HEK293 (cell line): ENCODE results near the gene DNAJC6.

ENCODE experiments used
- CTCF ChIA-PET: fragments of 350-600 bp; formaldehyde crosslinking; extraction: SDS; loops from one replicate; lab custom pipeline; 2021; ENCODE audit warnings: antibody characterized with exemption; lab: Yijun Ruan, JAX
- POLR2A ChIA-PET: fragments of 300-600 bp; formaldehyde crosslinking; extraction: SDS; loops from one replicate; lab custom pipeline; 2020; ENCODE audit warnings: antibody characterized with exemption, inconsistent platforms; lab: Yijun Ruan, JAX
- H3K27ac ChIP-seq: fragments of 200-500 bp; sonication (Bioruptor generic); 2 replicates; pipeline ENCODE4 v1.5.1; 2014; ENCODE audit warnings: low read depth, low read length, control low read depth, inconsistent platforms; ENCODE audit errors: extremely low read depth
- H3K36me3 ChIP-seq, 2 experiments: fragments of 200-500 bp in 1 of 2; sonication (Bioruptor generic) in 1 of 2; 1 replicate in 1 of 2; 2 replicates in 1 of 2; pipeline ENCODE4 v1.5.1; 2014 to 2017; ENCODE audit warnings: inconsistent platforms in 2 of 2, low read length in 2 of 2; ENCODE audit not compliant: control insufficient read depth in 2 of 2, insufficient read depth in 1 of 2
- H3K4me1 ChIP-seq: fragments of 200-500 bp; sonication (Bioruptor generic); 2 replicates; pipeline ENCODE4 v1.5.1; 2014; ENCODE audit warnings: mild to moderate bottlenecking, low read length, inconsistent platforms; ENCODE audit not compliant: control insufficient read depth, insufficient read depth
- H3K4me3 ChIP-seq: 2 replicates; pipeline ENCODE4 v1.5.1; 2011; ENCODE audit warnings: low read depth, mild to moderate bottlenecking, control low read depth, low read length, moderate library complexity
- H3K9me3 ChIP-seq: fragments of 200-500 bp; sonication (Bioruptor generic); 2 replicates; pipeline ENCODE4 v1.5.1; 2014; ENCODE audit warnings: low read depth, low read length, inconsistent platforms; ENCODE audit not compliant: control insufficient read depth, insufficient read depth
- ELK4 ChIP-seq: IDR thresholded peaks from 2 replicates; pipeline ENCODE4 v1.6.1; 2011; ENCODE audit warnings: mild to moderate bottlenecking, low read depth, low read length, borderline replicate concordance
- GLIS2 ChIP-seq: fragments of 450-650 bp; formaldehyde crosslinking; IDR thresholded peaks from 2 replicates; pipeline ENCODE4 v1.5.1; 2016; ENCODE audit warnings: missing biosample characterization, missing genetic modification characterization
- KLF16 ChIP-seq: fragments of 450-650 bp; formaldehyde crosslinking; IDR thresholded peaks from 2 replicates; pipeline ENCODE4 v1.5.1; 2017; ENCODE audit warnings: missing biosample characterization, missing genetic modification characterization
- KLF17 ChIP-seq: fragments of 450-650 bp; formaldehyde crosslinking; IDR thresholded peaks from 2 replicates; pipeline ENCODE4 v1.5.1; 2016; ENCODE audit warnings: missing biosample characterization, missing genetic modification characterization
- KLF7 ChIP-seq: fragments of 450-650 bp; formaldehyde crosslinking; IDR thresholded peaks from 2 replicates; pipeline ENCODE4 v1.5.1; 2016; ENCODE audit warnings: missing biosample characterization, missing genetic modification characterization, borderline replicate concordance
- PRDM1 ChIP-seq: fragments of 450-650 bp; formaldehyde crosslinking; IDR thresholded peaks from 2 replicates; pipeline ENCODE4; 2016; ENCODE audit warnings: missing biosample characterization, missing genetic modification characterization
- ZBTB10 ChIP-seq: fragments of 450-650 bp; formaldehyde crosslinking; IDR thresholded peaks from 2 replicates; pipeline ENCODE4 v1.5.1; 2016; ENCODE audit warnings: missing biosample characterization, missing genetic modification characterization
- ZBTB11 ChIP-seq: fragments of 450-650 bp; formaldehyde crosslinking; conservative IDR thresholded peaks from 2 replicates; pipeline ENCODE4 v1.5.1; 2016; ENCODE audit warnings: low read depth, missing biosample characterization, missing genetic modification characterization
- ZBTB17 ChIP-seq: fragments of 450-650 bp; formaldehyde crosslinking; IDR thresholded peaks from 2 replicates; pipeline ENCODE4 v1.5.1; 2016; ENCODE audit warnings: missing biosample characterization, missing genetic modification characterization
- ZBTB21 ChIP-seq: fragments of 450-650 bp; formaldehyde crosslinking; IDR thresholded peaks from 2 replicates; pipeline ENCODE4 v1.5.1; 2017; ENCODE audit warnings: missing biosample characterization, missing genetic modification characterization
- ZBTB44 ChIP-seq: fragments of 450-650 bp; IDR thresholded peaks from 2 replicates; pipeline ENCODE4 v1.5.1; 2018; ENCODE audit warnings: missing biosample characterization, mild to moderate bottlenecking, missing genetic modification characterization
- ZNF16 ChIP-seq: fragments of 450-650 bp; formaldehyde crosslinking; IDR thresholded peaks from 2 replicates; pipeline ENCODE4 v1.5.1; 2016; ENCODE audit warnings: low read depth, missing biosample characterization, missing genetic modification characterization
- ZNF202 ChIP-seq: fragments of 450-650 bp; formaldehyde crosslinking; IDR thresholded peaks from 2 replicates; pipeline ENCODE4 v1.5.1; 2016; ENCODE audit warnings: missing biosample characterization, missing genetic modification characterization, borderline replicate concordance
- ZNF274 ChIP-seq, 2 experiments: fragments of 200-500 bp in 1 of 2; fragments of 450-650 bp in 1 of 2; sonication (Bioruptor generic) in 1 of 2; formaldehyde crosslinking in 1 of 2; IDR thresholded peaks; 2 replicates each; pipeline versions ENCODE4 v1.5.1 to v1.6.1; 2014 to 2016; ENCODE audit warnings: borderline replicate concordance in 1 of 2, inconsistent platforms in 1 of 2, low read length in 1 of 2, missing biosample characterization in 1 of 2, missing genetic modification characterization in 1 of 2
- ZNF280C ChIP-seq: fragments of 450-650 bp; formaldehyde crosslinking; IDR thresholded peaks from 2 replicates; pipeline ENCODE4 v1.5.1; 2016; ENCODE audit warnings: missing biosample characterization, missing genetic modification characterization
- ZNF394 ChIP-seq: fragments of 450-650 bp; formaldehyde crosslinking; IDR thresholded peaks from 2 replicates; pipeline ENCODE4 v1.5.1; 2016; ENCODE audit warnings: missing biosample characterization, missing genetic modification characterization, mild to moderate bottlenecking, moderate library complexity, borderline replicate concordance
- ZNF510 ChIP-seq: fragments of 450-650 bp; formaldehyde crosslinking; IDR thresholded peaks from 2 replicates; pipeline ENCODE4 v1.5.1; 2018; ENCODE audit warnings: mild to moderate bottlenecking, missing genetic modification characterization, missing biosample characterization; ENCODE audit not compliant: insufficient replicate concordance
- ZNF571 ChIP-seq: fragments of 450-650 bp; formaldehyde crosslinking; IDR thresholded peaks from 2 replicates; pipeline ENCODE4 v1.5.0; 2017; ENCODE audit warnings: missing biosample characterization, missing genetic modification characterization
- ZNF600 ChIP-seq: fragments of 450-650 bp; formaldehyde crosslinking; IDR thresholded peaks from 2 replicates; pipeline ENCODE4 v1.5.1; 2016; ENCODE audit warnings: missing biosample characterization, missing genetic modification characterization
- ZSCAN18 ChIP-seq: fragments of 450-650 bp; formaldehyde crosslinking; IDR thresholded peaks from 2 replicates; pipeline ENCODE4 v1.5.1; 2016; ENCODE audit warnings: missing biosample characterization, missing genetic modification characterization
- ZSCAN30 ChIP-seq: fragments of 450-650 bp; IDR thresholded peaks from 2 replicates; pipeline ENCODE4 v1.5.1; 2018; ENCODE audit warnings: missing biosample characterization, mild to moderate bottlenecking, missing genetic modification characterization, moderate library complexity

The DNAJC6 gene

GRCh38 chr1:65420590-65421350 is 111.4 kb downstream of the DNAJC6 start, which contains the start of the genes LEPR and LEPROT:
Gene LEPR (plus strand): TSS chr1:65420668. CDS start chr1:65565566, 144,898 bp downstream.
Gene LEPROT (plus strand): TSS chr1:65420668. CDS start chr1:65420725, 57 bp downstream.
- CTCF ChIA-PET: interaction anchor here (0.7 to 1.3 kb wide), 3 partner anchors 185 to 267 kb away, joined by 3 to 5 read pairs (median 5); no protein-coding TSS in a partner anchor
- no peaks in the 10 kb centered on the region for H3K4me1 ChIP-seq
- H3K27ac ChIP-seq: peak within 1 kb of the TSS; percentile 90
- H3K9me3 ChIP-seq: no peaks in the 10 kb centered on the region
- H3K4me3 ChIP-seq: peak within 1 kb of the TSS; percentile 90
- peaks cover 0 to 8% of the 10 kb centered on the region in 2 experiments; a peak in 1 of 3 replicates for H3K36me3 ChIP-seq
- POLR2A ChIA-PET: interaction anchor here (0.6 to 1.5 kb wide), 11 partner anchors 9 to 346 kb away, joined by 3 to 9 read pairs (median 5); partner anchors contain the start of gene DNAJC6
- TF ChIP-seq ZNF16: 0 out of 2 replicates have a peak, but pooled peaks have one; percentile 38
- TF ChIP-seq GLIS2: peak; percentile 91
- no peak for TF ChIP-seq ZNF202 (tag by site-specific recombination)
- TF ChIP-seq ZNF280C (tag by site-specific recombination): no peak
- 0 out of 2 replicates have a peak, but pooled peaks have one; percentile 33 for TF ChIP-seq KLF7 (tag by site-specific recombination)
- peak; percentile 84 for TF ChIP-seq KLF17 (tag by site-specific recombination)
- peak; percentile 95 for TF ChIP-seq ZBTB11 (tag by site-specific recombination)
- peak; percentile 84 for TF ChIP-seq ZBTB10 (tag by site-specific recombination)
- TF ChIP-seq ZBTB21 (tag by site-specific recombination): 0 out of 2 replicates have a peak, but pooled peaks have one; percentile 18
- peak; percentile 91 for TF ChIP-seq KLF16 (tag by site-specific recombination)
- TF ChIP-seq ZNF394: peak; percentile 25; the same call in 1 of the 2 replicates
- no peak for TF ChIP-seq ZNF510 (tag by site-specific recombination)
- TF ChIP-seq ZSCAN30 (tag by site-specific recombination): peak; percentile 94
- peak; percentile 63; the same call in 1 of the 2 replicates for TF ChIP-seq ZNF600 (tag by site-specific recombination)
- no peak for TF ChIP-seq PRDM1 (tag by site-specific recombination)
- no peak for TF ChIP-seq ZNF274 (IDR thresholded peaks at IDR 0.05; ENCODE audit: low read length)
- TF ChIP-seq ZNF274 (tag by site-specific recombination; IDR thresholded peaks at IDR 0.05; ENCODE audit: borderline replicate concordance): no peak
- TF ChIP-seq ZSCAN18: no peak
- TF ChIP-seq ELK4: no peak
- TF ChIP-seq ZBTB17 (tag by site-specific recombination): peak; percentile 78
- TF ChIP-seq ZNF571: no peak
- no peak for TF ChIP-seq ZBTB44 (tag by site-specific recombination)
